Endothelial cell of umbilical vein (primary cell): Measurements from ENCODE around the gene HSPB2. TPM values are rescaled to one million over a fixed set of nuclear protein-coding genes. Genes with fewer than 3 reads are reported as not detected.

ENCODE experiments used
- BruUV-seq: library from RNA; stranded (reverse); fragments of 400-500 nt; replicated peaks from 2 replicates; lab custom pipeline; 2021; lab: Mats Ljungman, UMichigan
- CTCF ChIA-PET: fragments of 300-600, 350-600 bp; sonication (Branson Sonifier 250); formaldehyde crosslinking; loops from one replicate; lab custom pipeline; 2021; ENCODE audit warnings: antibody characterized with exemption, inconsistent platforms; lab: Charles Lee
- POLR2A ChIA-PET: fragments of 300-600, 350-600 bp; sonication (Branson Sonifier 250); formaldehyde crosslinking; loops from one replicate; lab custom pipeline; 2021; ENCODE audit warnings: antibody characterized with exemption, inconsistent platforms; lab: Charles Lee
- DNase-seq: peaks from one replicate; pipeline ENCODE4 v3.0.0-alpha.2; 2011; ENCODE audit warnings: low read depth, low spot score
- FAIRE-seq: peaks from 2 replicates; lab custom pipeline; 2011; peaks lifted over from hg19 to GRCh38; lab: Jason Lieb, UNC
- H2AFZ ChIP-seq: 2 replicates; pipeline ENCODE4 v1.6.0; 2012; ENCODE audit warnings: low read depth, low read length, control low read depth, inconsistent platforms
- H3K27ac ChIP-seq: 2 replicates; pipeline ENCODE4 v1.5.1; 2011; ENCODE audit warnings: low read depth, mild to moderate bottlenecking, control low read depth, low read length, moderate library complexity; ENCODE audit not compliant: insufficient read depth
- H3K27me3 ChIP-seq, 2 experiments: 2 replicates each; pipeline versions ENCODE4 v1.6.0 to v1.6.1; 2011; ENCODE audit warnings: low read length in 2 of 2, mixed read lengths in 1 of 2; ENCODE audit not compliant: control insufficient read depth in 2 of 2, insufficient read depth in 2 of 2
- H3K36me3 ChIP-seq, 2 experiments: 2 replicates in 1 of 2; 3 replicates in 1 of 2; pipeline ENCODE4 v1.5.1; 2011; ENCODE audit warnings: low read length in 2 of 2, mild to moderate bottlenecking in 1 of 2, moderate library complexity in 1 of 2; ENCODE audit not compliant: control insufficient read depth in 2 of 2, insufficient read depth in 2 of 2; ENCODE audit errors: extremely low read depth in 1 of 2
- H3K4me1 ChIP-seq: 3 replicates; pipeline ENCODE4 v1.5.1; 2011; ENCODE audit warnings: mild to moderate bottlenecking, low read length; ENCODE audit not compliant: control insufficient read depth, insufficient read depth; ENCODE audit errors: extremely low read depth
- H3K4me2 ChIP-seq: 2 replicates; pipeline ENCODE4 v1.6.1; 2011; ENCODE audit warnings: low read length, control low read depth, mixed read lengths; ENCODE audit not compliant: insufficient read depth
- H3K4me3 ChIP-seq, 3 experiments: fragments of 200-600 bp in 1 of 3; sonication (generic), shearing (Covaris generic) in 1 of 3; replicated peaks in 1 of 3; 2 replicates each; pipeline ENCODE4 v1.5.1; 2011 to 2016; ENCODE audit warnings: control low read depth in 3 of 3, low read length in 3 of 3, mild to moderate bottlenecking in 2 of 3, inconsistent platforms in 1 of 3, low read depth in 1 of 3, moderate library complexity in 1 of 3; ENCODE audit not compliant: insufficient read depth in 1 of 3
- H3K79me2 ChIP-seq: 2 replicates; pipeline ENCODE4 v1.6.0; 2012; ENCODE audit warnings: low read length, inconsistent platforms; ENCODE audit not compliant: control insufficient read depth, insufficient read depth
- H3K9ac ChIP-seq: replicated peaks from 2 replicates; pipeline ENCODE3; 2011; ENCODE audit warnings: low read length, control low read depth; ENCODE audit not compliant: insufficient read depth; ENCODE audit errors: extremely low read depth
- H3K9me1 ChIP-seq: replicated peaks from 3 replicates; pipeline ENCODE4 v1.6.0; 2011; ENCODE audit warnings: mild to moderate bottlenecking, low read length; ENCODE audit not compliant: control insufficient read depth, insufficient read depth; ENCODE audit errors: extremely low read depth
- H3K9me3 ChIP-seq: replicated peaks from 2 replicates; pipeline ENCODE4 v1.5.1; 2012; ENCODE audit warnings: low read length, inconsistent platforms; ENCODE audit not compliant: control insufficient read depth, insufficient read depth
- H4K20me1 ChIP-seq: replicated peaks from 2 replicates; pipeline ENCODE3; 2011; ENCODE audit warnings: mild to moderate bottlenecking, low read length; ENCODE audit not compliant: control insufficient read depth, insufficient read depth; ENCODE audit errors: extremely low read depth
- EZH2 ChIP-seq: IDR thresholded peaks from 2 replicates; pipeline ENCODE4 v1.6.1; 2012; ENCODE audit warnings: borderline replicate concordance, low read depth, mild to moderate bottlenecking, moderate library complexity, low read length, inconsistent platforms; ENCODE audit not compliant: severe bottlenecking
- FOS ChIP-seq: IDR thresholded peaks from 2 replicates; pipeline ENCODE4 v1.6.1; 2011; ENCODE audit warnings: mild to moderate bottlenecking, low read length, moderate library complexity, borderline replicate concordance; ENCODE audit not compliant: insufficient read depth
- GATA2 ChIP-seq: IDR thresholded peaks from 2 replicates; pipeline ENCODE4 v1.7.0; 2011; ENCODE audit warnings: low read depth, mild to moderate bottlenecking, moderate library complexity, mixed read lengths, low read length; ENCODE audit not compliant: insufficient read length, insufficient read depth
- JUN ChIP-seq: IDR thresholded peaks from 2 replicates; pipeline ENCODE4 v1.6.1; 2011; ENCODE audit warnings: borderline replicate concordance, low read depth; ENCODE audit not compliant: insufficient read length, insufficient read depth
- MYC ChIP-seq: IDR thresholded peaks from one replicate; pipeline ENCODE4 v1.6.1; 2011; ENCODE audit warnings: mild to moderate bottlenecking, low read depth, low read length
- POLR2A ChIP-seq: IDR thresholded peaks from 2 replicates; pipeline ENCODE4 v1.6.1; 2012; ENCODE audit warnings: low read depth, mild to moderate bottlenecking, control low read depth, low read length
- POLR2AphosphoS5 ChIP-seq: IDR thresholded peaks from 2 replicates; pipeline ENCODE4 v1.6.1; 2012; ENCODE audit warnings: low read depth, mild to moderate bottlenecking, control low read depth, low read length, moderate library complexity; ENCODE audit not compliant: insufficient read depth
- dilution Hi-C: fragments of 300-500 bp; cut with MboI; formaldehyde crosslinking; loops from one replicate; pipeline ENCODE4 v1.15.0; 2019; ENCODE audit warnings: low sequenced_read_pairs; ENCODE audit not compliant: extremely low pct_ligation_motif_present
- intact Hi-C: fragments of 100-400 bp; cut with micrococcal nuclease; formaldehyde crosslinking; loops from one replicate; pipeline ENCODE4 v1.10.0; 2022
- polyA plus RNA-seq, 4 experiments: library from polyadenylated mRNA; depleted of rRNA in 3 of 4; stranded (reverse) in 3 of 4; unstranded in 1 of 4; fragments of >200 nt; gene quantifications; 2 replicates each; pipeline versions ENCODE4 v1.2.1 to v1.2.3, GENCODE V29; 2011 to 2012; ENCODE audit warnings: missing spikeins in 1 of 4
- total RNA-seq: library from RNA; stranded (reverse); gene quantifications from 2 replicates; pipeline ENCODE4 v1.2.3, GENCODE V29; 2021
- TF ChIP-seq, protein P1 (sequence below), 2 donors: IDR thresholded peaks; 1 replicate in 1 of 2; 2 replicates in 1 of 2; pipeline ENCODE4 v1.5.1; 2011; ENCODE audit warnings: low read length in 2 of 2, mild to moderate bottlenecking in 2 of 2, moderate library complexity in 2 of 2, control low read depth in 1 of 2, inconsistent platforms in 1 of 2, low read depth in 1 of 2; ENCODE audit not compliant: insufficient read depth in 1 of 2; ENCODE audit errors: extremely low read depth in 1 of 2
- TF ChIP-seq, protein P2 (sequence below): IDR thresholded peaks from 2 replicates; pipeline ENCODE4 v1.6.1; 2011; ENCODE audit not compliant: insufficient read depth, insufficient read length

HSPB2 gene
- total and polyA plus RNA-seq, 2 donors (not counting 3 experiments of a cell fraction or from before 2014, with no cell fraction given), result not detected

GRCh38 chr11:111937844-111938243 lies 25.3 kb downstream of the HSPB2 start:
- DNase-seq, result peak; percentile 31
- Histone ChIP-seq H3K27me3 (no peaks in the 10 kb centered on the region), H3K27ac (peak overlapping the region; percentile 94), H3K4me2 (peak overlapping the region; percentile 70), H3K4me1 (peaks cover 42% of the 10 kb centered on the region), H4K20me1 (no peaks in the 10 kb centered on the region), H3K9ac (peak overlapping the region; percentile 72), H2AFZ (peak overlapping the region; percentile 89), H3K9me1 (no peaks in the 10 kb centered on the region), H3K79me2 (peaks cover 20% of the 10 kb centered on the region), H3K36me3 (no peaks in the 10 kb centered on the region), H3K9me3 (no peaks in the 10 kb centered on the region), H3K4me3 (peak overlapping the region; percentile 62 to 76 (median 64))
- CTCF ChIA-PET, result interaction anchor here (0.6 to 3.6 kb wide), 9 partner anchors 9 to 59 kb away, joined by 3 to 47 read pairs (median 3); no protein-coding TSS in a partner anchor
- no peak for TF ChIP-seq POLR2A
- TF ChIP-seq POLR2AphosphoS5, result no peak
- no peak for TF ChIP-seq EZH2
- TF ChIP-seq GATA2, result no peak
- no peak for TF ChIP-seq JUN
- TF ChIP-seq MYC, result no peak
- TF ChIP-seq, protein P1, sequence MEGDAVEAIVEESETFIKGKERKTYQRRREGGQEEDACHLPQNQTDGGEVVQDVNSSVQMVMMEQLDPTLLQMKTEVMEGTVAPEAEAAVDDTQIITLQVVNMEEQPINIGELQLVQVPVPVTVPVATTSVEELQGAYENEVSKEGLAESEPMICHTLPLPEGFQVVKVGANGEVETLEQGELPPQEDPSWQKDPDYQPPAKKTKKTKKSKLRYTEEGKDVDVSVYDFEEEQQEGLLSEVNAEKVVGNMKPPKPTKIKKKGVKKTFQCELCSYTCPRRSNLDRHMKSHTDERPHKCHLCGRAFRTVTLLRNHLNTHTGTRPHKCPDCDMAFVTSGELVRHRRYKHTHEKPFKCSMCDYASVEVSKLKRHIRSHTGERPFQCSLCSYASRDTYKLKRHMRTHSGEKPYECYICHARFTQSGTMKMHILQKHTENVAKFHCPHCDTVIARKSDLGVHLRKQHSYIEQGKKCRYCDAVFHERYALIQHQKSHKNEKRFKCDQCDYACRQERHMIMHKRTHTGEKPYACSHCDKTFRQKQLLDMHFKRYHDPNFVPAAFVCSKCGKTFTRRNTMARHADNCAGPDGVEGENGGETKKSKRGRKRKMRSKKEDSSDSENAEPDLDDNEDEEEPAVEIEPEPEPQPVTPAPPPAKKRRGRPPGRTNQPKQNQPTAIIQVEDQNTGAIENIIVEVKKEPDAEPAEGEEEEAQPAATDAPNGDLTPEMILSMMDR (IDR thresholded peaks at IDR 0.05; ENCODE audit: extremely low read depth in 1 of 2, insufficient read depth in 1 of 2, low read depth in 1 of 2, low read length in 2 of 2), result no peak
- TF ChIP-seq, protein P2, sequence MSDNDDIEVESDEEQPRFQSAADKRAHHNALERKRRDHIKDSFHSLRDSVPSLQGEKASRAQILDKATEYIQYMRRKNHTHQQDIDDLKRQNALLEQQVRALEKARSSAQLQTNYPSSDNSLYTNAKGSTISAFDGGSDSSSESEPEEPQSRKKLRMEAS, result no peak
- no peak for TF ChIP-seq FOS
- intact Hi-C loops, result loop anchor here (1.0 kb wide), 2 partner anchors 39 to 59 kb away; partner anchors contain the start of genes CFAP68 and FDXACB1
- BruUV-seq, result no TSS peak
- peak; percentile 49 for FAIRE-seq
- POLR2A ChIA-PET, result interaction anchor here (1.2 kb wide), 1 partner anchor 11 kb away, joined by 3 read pairs; no protein-coding TSS in a partner anchor
- dilution Hi-C loops, result no loop called here
